ENCODE results near the gene STK4.

STK4 gene

DNA sequence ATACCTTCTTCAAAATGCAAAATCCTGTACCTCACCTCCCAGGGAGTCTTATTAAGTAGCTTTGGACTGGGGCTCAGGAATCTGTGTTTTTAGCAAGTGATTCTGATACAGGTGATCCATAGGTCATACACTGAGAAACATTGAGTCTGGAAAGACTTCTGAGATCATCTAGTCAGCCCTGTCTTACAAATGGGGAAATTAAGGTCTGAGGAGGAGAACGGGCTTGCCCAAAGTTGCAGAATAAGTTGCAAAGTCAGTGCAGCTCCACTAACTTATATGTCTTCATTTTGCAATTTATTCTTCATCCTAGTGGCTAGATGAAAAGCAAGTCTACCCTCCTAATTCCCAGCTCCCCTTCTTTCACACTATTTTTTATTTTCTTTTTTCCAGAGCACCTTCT, 105.8 kb downstream of the STK4 start:
- ChIA-PET POLR2A (interaction anchor here (0.6 kb wide), 1 partner anchor 70 kb away, joined by 3 read pairs; no protein-coding TSS in a partner anchor), CTCF (interaction anchor here (1.2 to 4.7 kb wide), 7 partner anchors 11 to 41 kb away, joined by 3 to 33 read pairs (median 12); no protein-coding TSS in a partner anchor)
- no peak for DNase-seq (ENCODE audit: extremely low spot score)
- TF ChIP-seq, protein P1, sequence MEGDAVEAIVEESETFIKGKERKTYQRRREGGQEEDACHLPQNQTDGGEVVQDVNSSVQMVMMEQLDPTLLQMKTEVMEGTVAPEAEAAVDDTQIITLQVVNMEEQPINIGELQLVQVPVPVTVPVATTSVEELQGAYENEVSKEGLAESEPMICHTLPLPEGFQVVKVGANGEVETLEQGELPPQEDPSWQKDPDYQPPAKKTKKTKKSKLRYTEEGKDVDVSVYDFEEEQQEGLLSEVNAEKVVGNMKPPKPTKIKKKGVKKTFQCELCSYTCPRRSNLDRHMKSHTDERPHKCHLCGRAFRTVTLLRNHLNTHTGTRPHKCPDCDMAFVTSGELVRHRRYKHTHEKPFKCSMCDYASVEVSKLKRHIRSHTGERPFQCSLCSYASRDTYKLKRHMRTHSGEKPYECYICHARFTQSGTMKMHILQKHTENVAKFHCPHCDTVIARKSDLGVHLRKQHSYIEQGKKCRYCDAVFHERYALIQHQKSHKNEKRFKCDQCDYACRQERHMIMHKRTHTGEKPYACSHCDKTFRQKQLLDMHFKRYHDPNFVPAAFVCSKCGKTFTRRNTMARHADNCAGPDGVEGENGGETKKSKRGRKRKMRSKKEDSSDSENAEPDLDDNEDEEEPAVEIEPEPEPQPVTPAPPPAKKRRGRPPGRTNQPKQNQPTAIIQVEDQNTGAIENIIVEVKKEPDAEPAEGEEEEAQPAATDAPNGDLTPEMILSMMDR (IDR thresholded peaks at IDR 0.05; ENCODE audit: control extremely low read depth, extremely low read depth, low read depth, missing control alignments): no peak

DNA sequence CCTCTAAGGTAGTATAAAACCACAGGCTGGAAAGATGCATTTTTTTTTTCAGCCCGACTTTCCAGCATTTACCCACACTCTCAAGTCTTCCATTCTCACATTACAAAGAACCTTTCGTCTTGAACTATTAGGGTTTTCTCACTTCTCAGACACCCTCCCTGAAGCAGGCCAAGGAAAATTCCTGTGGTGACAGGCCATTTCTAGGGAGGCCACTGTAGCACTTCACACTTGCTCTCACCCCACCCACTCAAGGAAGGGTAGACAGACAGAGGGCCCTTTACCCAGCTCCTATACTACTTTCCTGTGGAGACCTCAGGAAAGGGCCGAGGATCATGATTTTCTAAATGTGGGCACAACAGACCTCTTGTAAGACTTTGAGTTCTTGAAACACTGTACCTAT, 106.9 kb downstream of the STK4 start:
- DNase-seq (ENCODE audit: extremely low spot score): no peak
- CTCF ChIA-PET: interaction anchor here (0.6 to 4.7 kb wide), 5 partner anchors 12 to 30 kb away, joined by 3 to 33 read pairs (median 13); no protein-coding TSS in a partner anchor
- POLR2A ChIA-PET: no interaction called here
- TF ChIP-seq, protein P1 (IDR thresholded peaks at IDR 0.05; ENCODE audit: control extremely low read depth, extremely low read depth, low read depth, missing control alignments): no peak

DNA sequence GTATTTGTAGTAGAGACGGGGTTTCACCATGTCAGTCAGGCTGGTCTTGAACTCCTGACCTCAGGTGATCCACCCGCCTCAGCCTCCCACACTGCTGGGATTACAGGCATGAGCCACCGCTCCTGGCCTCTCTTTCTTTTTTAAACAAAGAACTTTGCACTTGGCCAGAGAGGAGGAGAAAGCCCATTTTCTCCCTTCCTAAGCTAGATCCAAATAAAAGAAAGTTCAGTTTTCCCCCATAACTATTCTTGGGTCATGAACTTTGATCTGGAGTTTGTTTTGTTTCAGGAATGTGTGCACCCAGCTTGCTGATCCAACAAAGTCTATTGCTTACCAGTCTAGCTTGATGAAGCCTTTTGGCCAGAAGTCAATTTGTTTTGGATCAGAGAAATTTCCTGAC, 111.2 kb downstream of the STK4 start:
- ChIA-PET POLR2A (no interaction called here), CTCF (interaction anchor here (1.1 to 3.7 kb wide), 6 partner anchors 9 to 34 kb away, joined by 3 to 25 read pairs (median 7); no protein-coding TSS in a partner anchor)
- TF ChIP-seq, protein P1 (IDR thresholded peaks at IDR 0.05; ENCODE audit: control extremely low read depth, extremely low read depth, low read depth, missing control alignments): no peak
- DNase-seq (ENCODE audit: extremely low spot score): no peak

DNA sequence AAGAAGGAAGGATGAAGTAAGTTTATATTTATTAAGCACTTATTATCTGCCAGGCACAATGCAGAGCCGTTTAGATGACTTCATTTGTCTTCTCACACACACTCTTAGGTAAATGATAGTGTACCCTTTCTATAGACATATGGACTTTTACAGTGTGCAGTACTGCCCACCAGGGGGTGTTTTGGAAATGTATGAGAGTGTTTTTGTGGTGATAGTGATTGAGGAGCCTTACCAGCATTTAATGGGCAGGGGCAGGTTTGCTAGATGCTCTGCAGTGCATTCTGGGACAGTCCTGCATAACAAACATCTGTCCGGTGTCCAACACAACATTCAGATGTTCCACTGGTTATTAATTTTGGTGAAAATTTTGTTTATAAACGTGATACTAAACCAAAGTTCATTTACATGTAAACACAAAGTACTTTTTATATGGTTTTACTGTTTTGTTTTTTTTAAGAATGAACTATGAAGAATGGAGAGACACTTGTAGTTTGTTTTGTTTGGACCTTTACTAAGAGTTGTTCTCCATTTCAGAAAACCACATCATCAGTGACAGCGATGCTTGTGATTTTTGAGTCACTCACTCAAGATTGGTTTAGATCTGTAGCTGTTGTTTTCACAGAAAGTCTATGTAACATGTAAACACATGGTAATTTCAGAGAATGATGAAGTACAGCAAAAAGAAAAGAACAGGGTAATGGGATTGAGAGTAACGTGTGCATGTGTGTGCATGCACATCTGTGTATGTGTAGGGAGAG, 114.7 kb downstream of the STK4 start:
- DNase-seq (ENCODE audit: extremely low spot score): no peak
- ChIA-PET CTCF (interaction anchor here (3.8 kb wide), 1 partner anchor 14 kb away, joined by 29 read pairs; no protein-coding TSS in a partner anchor), POLR2A (no interaction called here)
- TF ChIP-seq, protein P1 (IDR thresholded peaks at IDR 0.05; ENCODE audit: control extremely low read depth, extremely low read depth, low read depth, missing control alignments): no peak

DNA sequence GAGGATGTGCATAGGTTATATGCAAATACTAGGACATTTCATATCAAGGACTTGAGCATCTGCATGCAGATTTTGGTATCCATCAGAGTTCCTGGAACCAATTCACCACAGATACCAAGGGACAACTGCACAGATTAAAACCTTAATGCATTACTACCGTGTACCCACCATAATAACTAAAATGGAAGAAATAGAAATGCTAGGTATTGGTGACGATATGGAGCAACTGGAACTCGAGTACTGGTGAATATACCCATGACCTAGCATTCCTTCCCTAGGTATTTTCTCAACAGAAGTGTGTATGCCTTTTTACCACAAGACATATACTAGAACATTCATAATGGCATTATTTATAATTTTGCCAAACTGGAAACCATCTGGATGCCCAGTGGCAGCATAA, 116.2 kb downstream of the STK4 start:
- DNase-seq (ENCODE audit: extremely low spot score): no peak
- TF ChIP-seq, protein P1 (IDR thresholded peaks at IDR 0.05; ENCODE audit: control extremely low read depth, extremely low read depth, low read depth, missing control alignments): no peak
- ChIA-PET CTCF (interaction anchor here (1.2 to 3.8 kb wide), 3 partner anchors 12 to 18 kb away, joined by 4 to 29 read pairs (median 7); partner anchors contain the start of gene KCNS1), POLR2A (no interaction called here)

DNA sequence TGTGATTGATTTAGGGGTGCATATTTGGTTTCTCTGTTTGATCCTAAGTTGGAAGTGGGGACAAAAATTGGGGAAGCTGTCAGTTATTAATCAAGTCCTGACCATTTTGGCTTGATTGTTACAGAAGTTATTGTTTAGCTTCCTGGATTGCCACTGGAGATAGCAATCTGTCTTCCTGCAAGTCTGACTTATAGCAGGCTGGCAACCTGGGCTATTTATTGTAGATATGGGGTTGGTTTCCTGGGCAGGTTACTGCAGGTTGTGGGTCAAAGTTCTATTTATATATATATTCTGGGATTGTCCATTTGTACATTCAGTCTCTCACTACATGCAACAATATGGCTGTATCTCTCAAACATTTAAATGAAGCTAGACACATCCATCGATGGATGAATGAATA, 116.8 kb downstream of the STK4 start:
- CTCF ChIA-PET: interaction anchor here (1.2 to 3.8 kb wide), 3 partner anchors 12 to 17 kb away, joined by 4 to 29 read pairs (median 7); partner anchors contain the start of gene KCNS1
- TF ChIP-seq, protein P1 (IDR thresholded peaks at IDR 0.05; ENCODE audit: control extremely low read depth, extremely low read depth, low read depth, missing control alignments): no peak
- POLR2A ChIA-PET: interaction anchor here (0.6 kb wide), 1 partner anchor 29 kb away, joined by 5 read pairs; no protein-coding TSS in a partner anchor
- no peak for DNase-seq (ENCODE audit: extremely low spot score)

Measured in GM10248 (cell line).